GM19395 (cell line): Measurements from ENCODE around the gene NOP53.
"Not testable (repeated sequence)": the region's sequence is repeated elsewhere in the genome, so short reads cannot be mapped to it uniquely, and the experiment has no call there.

Experiments
- ATAC-seq: cut with Tn5 transposase; IDR thresholded peaks from one replicate; pipeline ENCODE4 v1.9.1; 2021; ENCODE audit warnings: mild to moderate bottlenecking, moderate library complexity; ENCODE audit not compliant: unreplicated experiment

NOP53 gene

GRCh38 chr19:47769534-47769933 is 24.2 kb downstream of the NOP53 start:
- no peak for ATAC-seq

GRCh38 chr19:47771291-47771690 is 25.9 kb downstream of the NOP53 start:
- ATAC-seq = not testable (repeated sequence)

GRCh38 chr19:47776568-47776967 is 31.2 kb downstream of the NOP53 start:
- ATAC-seq = no peak

- ATAC-seq = not testable (repeated sequence)
Measured at GRCh38 chr19:47777245-47778048, 32.1 kb downstream of the NOP53 start.

- ATAC-seq = peak; percentile 73
Measured at GRCh38 chr19:47778049-47778953, 33.0 kb downstream of the NOP53 start, which contains the start of gene SELENOW. SELENOW (plus strand) TSS chr19:47778703; CDS start chr19:47778786, 83 bp downstream.

GRCh38 chr19:47778954-47779351 is 33.6 kb downstream of the NOP53 start:
- no peak for ATAC-seq

GRCh38 chr19:47779524-47780214 is 34.3 kb downstream of the NOP53 start:
- ATAC-seq = no peak

- ATAC-seq = no peak
Measured at GRCh38 chr19:47780215-47780551, 34.8 kb downstream of the NOP53 start.

- ATAC-seq = no peak
Measured at GRCh38 chr19:47781590-47782262, 36.4 kb downstream of the NOP53 start.

GRCh38 chr19:47786566-47786965 is 41.2 kb downstream of the NOP53 start:
- ATAC-seq = no peak

- ATAC-seq = not testable (repeated sequence)
Measured at GRCh38 chr19:47787307-47787706, 42.0 kb downstream of the NOP53 start.

GRCh38 chr19:47789811-47790210 is 44.5 kb downstream of the NOP53 start:
- ATAC-seq = not testable (repeated sequence)

- no peak for ATAC-seq
Measured at GRCh38 chr19:47790398-47790814, 45.1 kb downstream of the NOP53 start.

- no peak for ATAC-seq
Measured at GRCh38 chr19:47792616-47793015, 47.3 kb downstream of the NOP53 start.

GRCh38 chr19:47794526-47794925 is 49.2 kb downstream of the NOP53 start:
- ATAC-seq = no peak

GRCh38 chr19:47796785-47797184 is 51.4 kb downstream of the NOP53 start:
- no peak for ATAC-seq

- ATAC-seq = no peak
Measured at GRCh38 chr19:47797996-47798903, 52.9 kb downstream of the NOP53 start.

- no peak for ATAC-seq
Measured at GRCh38 chr19:47798904-47799266, 53.5 kb downstream of the NOP53 start.

- no peak for ATAC-seq
Measured at GRCh38 chr19:47801270-47801669, 55.9 kb downstream of the NOP53 start.
